SK-MEL-5 (cell line): ENCODE data around the gene ETFBKMT. TPM values are rescaled to one million over a fixed set of nuclear protein-coding genes. Genes with fewer than 3 reads are reported as not detected.
"Not testable (repeated sequence)": the region's sequence is repeated elsewhere in the genome, so short reads cannot be mapped to it uniquely, and the experiment has no call there.

ENCODE experiments used
- DNase-seq: peaks from one replicate; pipeline ENCODE4 v3.0.0-alpha.2; 2016; ENCODE audit warnings: low read depth, low spot score
- in situ Hi-C: cut with HindIII; loops from 2 replicates; pipeline ENCODE4 v1.10.0; 2016; ENCODE audit warnings: low sequenced_read_pairs, high pct_unique_total_duplicates, low pct_unique_long_range_greater_than_20kb
- total RNA-seq: library from RNA; depleted of rRNA; stranded (reverse); fragments of >200 nt; shearing (Covaris generic); gene quantifications from 2 replicates; pipeline ENCODE4 v1.2.3, GENCODE V29; 2014

The ETFBKMT gene
- total RNA-seq, 1 experiment from 2014 or later, result 3.9 TPM

GRCh38 chr12:31647086-31647491 lies 12.4 kb upstream of the ETFBKMT start:
- in situ Hi-C loops, result no loop called here
- no peak for DNase-seq

- DNase-seq, result no peak
- in situ Hi-C loops, result loop anchor here (25.0 kb wide), 1 partner anchor 636 kb away; no protein-coding TSS in a partner anchor
Observed at GRCh38 chr12:31650918-31651317, 8.6 kb upstream of the ETFBKMT start.

GRCh38 chr12:31651893-31652521 lies 7.5 kb upstream of the ETFBKMT start:
- DNase-seq, result no peak
- in situ Hi-C loops, result loop anchor here (25.0 kb wide), 1 partner anchor 635 kb away; no protein-coding TSS in a partner anchor

- in situ Hi-C loops, result loop anchor here (25.0 kb wide), 1 partner anchor 632 kb away; no protein-coding TSS in a partner anchor
- no peak for DNase-seq
Observed at GRCh38 chr12:31655208-31655607, 4.3 kb upstream of the ETFBKMT start.

- no peak for DNase-seq
- in situ Hi-C loops, result loop anchor here (25.0 kb wide), 1 partner anchor 632 kb away; no protein-coding TSS in a partner anchor
Observed at GRCh38 chr12:31655792-31656191, 3.7 kb upstream of the ETFBKMT start.

GRCh38 chr12:31658471-31659086 lies 909 bp upstream of the ETFBKMT start:
- no peak for DNase-seq
- in situ Hi-C loops, result loop anchor here (25.0 kb wide), 1 partner anchor 629 kb away; no protein-coding TSS in a partner anchor

GRCh38 chr12:31662176-31662849 lies 2.8 kb downstream of the ETFBKMT start:
- no peak for DNase-seq
- in situ Hi-C loops, result loop anchor here (25.0 kb wide), 1 partner anchor 625 kb away; no protein-coding TSS in a partner anchor

GRCh38 chr12:31663576-31663975 lies 4.1 kb downstream of the ETFBKMT start:
- in situ Hi-C loops, result loop anchor here (25.0 kb wide), 1 partner anchor 624 kb away; no protein-coding TSS in a partner anchor
- DNase-seq, result no peak

GRCh38 chr12:31664038-31664437 lies 4.5 kb downstream of the ETFBKMT start:
- in situ Hi-C loops, result loop anchor here (25.0 kb wide), 1 partner anchor 623 kb away; no protein-coding TSS in a partner anchor
- DNase-seq, result no peak

GRCh38 chr12:31669020-31669419 lies 9.5 kb downstream of the ETFBKMT start:
- DNase-seq, result no peak
- in situ Hi-C loops, result loop anchor here (25.0 kb wide), 1 partner anchor 618 kb away; no protein-coding TSS in a partner anchor

- in situ Hi-C loops, result loop anchor here (25.0 kb wide), 1 partner anchor 618 kb away; no protein-coding TSS in a partner anchor
- not testable (repeated sequence) for DNase-seq
Observed at GRCh38 chr12:31669582-31669981, 10.1 kb downstream of the ETFBKMT start.

GRCh38 chr12:31672521-31672920 lies 13.0 kb downstream of the ETFBKMT start:
- in situ Hi-C loops, result loop anchor here (25.0 kb wide), 1 partner anchor 615 kb away; no protein-coding TSS in a partner anchor
- no peak for DNase-seq

- peak; percentile 88 for DNase-seq
- in situ Hi-C loops, result no loop called here
Observed at GRCh38 chr12:31682136-31682962, 22.9 kb downstream of the ETFBKMT start.

GRCh38 chr12:31685801-31686200 lies 26.3 kb downstream of the ETFBKMT start:
- no peak for DNase-seq
- in situ Hi-C loops, result no loop called here

- no peak for DNase-seq
- in situ Hi-C loops, result no loop called here
Observed at GRCh38 chr12:31687101-31687527, 27.6 kb downstream of the ETFBKMT start.

- DNase-seq, in situ Hi-C loops: not testable (repeated sequence)
Observed at GRCh38 chr12:31689921-31690320, 30.4 kb downstream of the ETFBKMT start.

GRCh38 chr12:31702047-31702446 lies 42.6 kb downstream of the ETFBKMT start:
- peak; percentile 70 for DNase-seq
- in situ Hi-C loops, result no loop called here
